Lower leg skin (tissue), 4 donors: ENCODE data around the gene MPZL1. TPM values are rescaled to one million over a fixed set of nuclear protein-coding genes. Genes with fewer than 3 reads are reported as not detected.

Experiments
- DNase-seq, 2 donors: peaks; one replicate each; pipeline ENCODE4 v3.0.0-alpha.2; 2019; ENCODE audit warnings: low spot score in 2 of 2
- H3K4me3 ChIP-seq: fragments of 200-600 bp; sonication (generic); 2 replicates; pipeline ENCODE4 v1.5.1; 2017; ENCODE audit warnings: mild to moderate bottlenecking, low read depth; ENCODE audit not compliant: poor library complexity, severe bottlenecking
- CTCF ChIP-seq, 3 donors: fragments of 450-650 bp; IDR thresholded peaks; one replicate each; pipeline ENCODE4 v1.5.1; 2016; ENCODE audit warnings: antibody characterized with exemption in 3 of 3, mild to moderate bottlenecking in 3 of 3, moderate library complexity in 2 of 3
- POLR2A ChIP-seq, 2 donors: fragments of 450-650 bp; IDR thresholded peaks; one replicate each; pipeline ENCODE4 v1.6.1; 2016 to 2017; ENCODE audit warnings: antibody characterized with exemption in 2 of 2, mild to moderate bottlenecking in 1 of 2, moderate library complexity in 1 of 2
- WGBS, 2 donors: methylation state at CpG; one replicate each; pipeline ENCODE4 v1.1.5; 2018; 5-methylcytosine and 5-hydroxymethylcytosine counted together
- intact Hi-C: fragments of 100-400 bp; cut with DNase I; formaldehyde crosslinking; loops from one replicate; pipeline ENCODE4 v1.15.0; 2023; ENCODE audit warnings: low total_unique reads
- total RNA-seq, 4 donors: library from RNA; depleted of rRNA; stranded (reverse); fragments of >200 nt; gene quantifications; one replicate each; pipeline ENCODE4 v1.1.0, GENCODE V29; 2016

MPZL1 gene
- total RNA-seq, 4 donors from 2014 or later = 24.9 to 54.6 (median 30.9) TPM

DNA sequence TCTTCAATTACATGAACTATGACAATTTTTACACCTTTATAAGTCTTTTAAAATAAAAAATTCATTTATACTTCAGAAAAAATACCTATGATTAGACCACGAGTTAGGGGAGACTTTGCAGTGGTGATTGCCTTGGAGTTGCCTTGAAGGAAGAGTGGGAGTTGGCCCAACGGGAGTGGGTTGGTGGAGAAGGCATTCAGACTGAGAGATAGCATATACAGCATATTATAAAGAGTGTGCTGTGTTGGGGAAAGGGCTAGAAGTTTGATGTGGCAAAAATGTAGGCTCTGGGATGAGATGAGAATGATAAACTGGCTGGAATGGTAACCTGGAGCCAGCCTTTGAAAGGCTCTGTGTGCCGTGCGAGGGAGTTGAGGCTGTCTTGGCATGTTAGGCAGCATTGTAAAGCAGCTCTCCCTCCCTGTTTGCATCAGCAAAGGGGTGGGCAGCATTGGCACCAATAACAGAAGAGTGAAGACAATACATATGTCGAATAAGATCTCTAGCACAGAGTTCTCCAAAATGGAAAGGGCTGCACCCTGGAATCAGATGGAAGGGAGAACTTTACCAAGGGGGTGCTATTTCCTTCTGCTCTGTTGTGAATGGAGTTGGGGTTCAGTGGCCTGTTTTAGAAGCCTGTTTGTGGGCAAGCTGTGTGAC lies 24.4 kb downstream of the MPZL1 start:
- H3K4me3 ChIP-seq = no peak overlapping the region
- no peak for DNase-seq
- TF ChIP-seq POLR2A (IDR thresholded peaks at IDR 0.05) (no peak), CTCF (IDR thresholded peaks at IDR 0.05) (no peak)
- WGBS, 2 donors = 57 to 65% methylated on average over 5 of the region's 5 CpGs
- intact Hi-C loops = no loop called here

GRCh38 chr1:167746988-167747655 lies 25.3 kb downstream of the MPZL1 start:
- intact Hi-C loops = no loop called here
- no peak overlapping the region for H3K4me3 ChIP-seq
- WGBS, 2 donors = 86 to 87% methylated on average over 7 of the region's 7 CpGs
- TF ChIP-seq CTCF (IDR thresholded peaks at IDR 0.05) = no peak
- no peak for TF ChIP-seq POLR2A (IDR thresholded peaks at IDR 0.05)
- DNase-seq = no peak

DNA sequence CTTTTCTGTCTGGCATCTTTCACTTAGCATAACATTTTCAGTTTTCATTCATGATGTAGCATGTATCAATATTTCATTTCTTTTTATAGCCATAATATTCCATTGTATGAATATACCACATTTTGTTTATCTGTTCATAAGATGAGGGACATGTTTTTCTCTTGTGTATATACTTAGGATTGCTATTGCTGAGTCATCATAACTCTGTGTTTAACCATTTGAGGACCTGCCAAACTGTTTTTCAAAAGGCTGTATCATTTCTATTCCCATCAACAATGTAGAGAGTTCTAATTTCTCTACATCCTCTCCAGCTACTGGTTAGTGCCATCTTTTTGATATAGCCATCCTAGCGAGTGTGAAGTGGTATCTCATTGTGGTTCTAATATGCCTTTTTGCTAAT lies 26.2 kb downstream of the MPZL1 start:
- no peak for TF ChIP-seq CTCF (IDR thresholded peaks at IDR 0.05)
- no peak for TF ChIP-seq POLR2A (IDR thresholded peaks at IDR 0.05)
- no peak for DNase-seq
- WGBS, 2 donors = 93 to 96% methylated on average over 1 of the region's 1 CpG

GRCh38 chr1:167748906-167749305 lies 27.1 kb downstream of the MPZL1 start:
- DNase-seq = no peak
- no peak overlapping the region for H3K4me3 ChIP-seq
- intact Hi-C loops = no loop called here
- TF ChIP-seq POLR2A (IDR thresholded peaks at IDR 0.05) (no peak), CTCF (IDR thresholded peaks at IDR 0.05) (no peak)

More for the DNA sequence above, 26.2 kb downstream of the MPZL1 start:
- intact Hi-C loops = no loop called here
- no peak overlapping the region for H3K4me3 ChIP-seq

- TF ChIP-seq POLR2A (IDR thresholded peaks at IDR 0.05) = no peak
- TF ChIP-seq CTCF (IDR thresholded peaks at IDR 0.05) = no peak
- no peak for DNase-seq
- intact Hi-C loops = no loop called here
- WGBS, 2 donors = 78 to 84% methylated on average over 2 of the region's 2 CpGs
- H3K4me3 ChIP-seq = no peak overlapping the region
Measured at GRCh38 chr1:167749741-167750140, 28.0 kb downstream of the MPZL1 start.
